ENCODE data around the gene AMACR. TPM values are rescaled to one million over a fixed set of nuclear protein-coding genes. Genes with fewer than 3 reads are reported as not detected.

The AMACR gene
- polyA plus RNA-seq (2012; ENCODE audit: low read depth, missing spikeins) = 5.8 TPM

- FAIRE-seq = peak; percentile 84
- DNase-seq (ENCODE audit: insufficient read length, low spot score) = peak; percentile 88
- TF ChIP-seq TAF1 (IDR thresholded peaks at IDR 0.05; ENCODE audit: low read depth, low read length) (peak; percentile 78), PAX5 (IDR thresholded peaks at IDR 0.05; ENCODE audit: insufficient read depth, low read length, severe bottlenecking) (no peak), POLR2A (IDR thresholded peaks at IDR 0.05; ENCODE audit: low read depth, low read length) (peak; percentile 79), SPI1 (IDR thresholded peaks at IDR 0.05; ENCODE audit: low read depth, low read length) (no peak), POU2F2 (IDR thresholded peaks at IDR 0.05; ENCODE audit: low read depth, low read length) (peak; percentile 26; the same call in 1 of the 2 replicates), POLR2AphosphoS5 (IDR thresholded peaks at IDR 0.05; ENCODE audit: low read depth, low read length) (peak; percentile 70)
These were observed at the start of gene AMACR for GRCh38 chr5:34007621-34008600. AMACR (minus strand) TSS chr5:34008050; CDS start chr5:34008019, 31 bp downstream.

GRCh38 chr5:34057569-34057968 is 49.7 kb upstream of the AMACR start:
- DNase-seq (ENCODE audit: insufficient read length, low spot score) = no peak

GRCh38 chr5:34057118-34057517 is 49.3 kb upstream of the AMACR start:
- DNase-seq (ENCODE audit: insufficient read length, low spot score) (no peak), FAIRE-seq (no peak)
- TF ChIP-seq SPI1 (IDR thresholded peaks at IDR 0.05; ENCODE audit: low read depth, low read length) (no peak), PAX5 (IDR thresholded peaks at IDR 0.05; ENCODE audit: insufficient read depth, low read length, severe bottlenecking) (no peak), POLR2AphosphoS5 (IDR thresholded peaks at IDR 0.05; ENCODE audit: low read depth, low read length) (no peak), POLR2A (IDR thresholded peaks at IDR 0.05; ENCODE audit: low read depth, low read length) (no peak)

More at GRCh38 chr5:34057569-34057968, 49.7 kb upstream of the AMACR start:
- TF ChIP-seq SPI1 (IDR thresholded peaks at IDR 0.05; ENCODE audit: low read depth, low read length) = no peak
- TF ChIP-seq TAF1 (IDR thresholded peaks at IDR 0.05; ENCODE audit: low read depth, low read length) = no peak
- TF ChIP-seq POLR2AphosphoS5 (IDR thresholded peaks at IDR 0.05; ENCODE audit: low read depth, low read length) = no peak
- TF ChIP-seq PAX5 (IDR thresholded peaks at IDR 0.05; ENCODE audit: insufficient read depth, low read length, severe bottlenecking) = no peak
- no peak for TF ChIP-seq POLR2A (IDR thresholded peaks at IDR 0.05; ENCODE audit: low read depth, low read length)
- no peak for TF ChIP-seq POU2F2 (IDR thresholded peaks at IDR 0.05; ENCODE audit: low read depth, low read length)
- no peak for FAIRE-seq

GRCh38 chr5:34055667-34056066 is 47.8 kb upstream of the AMACR start:
- no peak for FAIRE-seq

GRCh38 chr5:34054400-34054729 is 46.5 kb upstream of the AMACR start:
- TF ChIP-seq PAX5 (IDR thresholded peaks at IDR 0.05; ENCODE audit: insufficient read depth, low read length, severe bottlenecking) (no peak), POU2F2 (IDR thresholded peaks at IDR 0.05; ENCODE audit: low read depth, low read length) (no peak), TAF1 (IDR thresholded peaks at IDR 0.05; ENCODE audit: low read depth, low read length) (no peak), SPI1 (IDR thresholded peaks at IDR 0.05; ENCODE audit: low read depth, low read length) (no peak), POLR2A (IDR thresholded peaks at IDR 0.05; ENCODE audit: low read depth, low read length) (no peak), POLR2AphosphoS5 (IDR thresholded peaks at IDR 0.05; ENCODE audit: low read depth, low read length) (no peak)
- FAIRE-seq = no peak
- no peak for DNase-seq (ENCODE audit: insufficient read length, low spot score)

More at GRCh38 chr5:34055667-34056066, 47.8 kb upstream of the AMACR start:
- no peak for DNase-seq (ENCODE audit: insufficient read length, low spot score)
- TF ChIP-seq POLR2AphosphoS5 (IDR thresholded peaks at IDR 0.05; ENCODE audit: low read depth, low read length) = no peak
- TF ChIP-seq TAF1 (IDR thresholded peaks at IDR 0.05; ENCODE audit: low read depth, low read length) = no peak
- TF ChIP-seq POLR2A (IDR thresholded peaks at IDR 0.05; ENCODE audit: low read depth, low read length) = no peak
- TF ChIP-seq POU2F2 (IDR thresholded peaks at IDR 0.05; ENCODE audit: low read depth, low read length) = no peak
- no peak for TF ChIP-seq PAX5 (IDR thresholded peaks at IDR 0.05; ENCODE audit: insufficient read depth, low read length, severe bottlenecking)
- TF ChIP-seq SPI1 (IDR thresholded peaks at IDR 0.05; ENCODE audit: low read depth, low read length) = no peak

GRCh38 chr5:34053571-34054399 is 45.9 kb upstream of the AMACR start:
- FAIRE-seq (no peak), DNase-seq (ENCODE audit: insufficient read length, low spot score) (no peak)

GRCh38 chr5:34053133-34053532 is 45.3 kb upstream of the AMACR start:
- DNase-seq (ENCODE audit: insufficient read length, low spot score) = no peak
- no peak for TF ChIP-seq SPI1 (IDR thresholded peaks at IDR 0.05; ENCODE audit: low read depth, low read length)
- FAIRE-seq = no peak

More at GRCh38 chr5:34053571-34054399, 45.9 kb upstream of the AMACR start:
- TF ChIP-seq TAF1 (IDR thresholded peaks at IDR 0.05; ENCODE audit: low read depth, low read length) = no peak
- TF ChIP-seq POLR2A (IDR thresholded peaks at IDR 0.05; ENCODE audit: low read depth, low read length) = no peak
- no peak for TF ChIP-seq SPI1 (IDR thresholded peaks at IDR 0.05; ENCODE audit: low read depth, low read length)
- TF ChIP-seq PAX5 (IDR thresholded peaks at IDR 0.05; ENCODE audit: insufficient read depth, low read length, severe bottlenecking) = no peak
- no peak for TF ChIP-seq POLR2AphosphoS5 (IDR thresholded peaks at IDR 0.05; ENCODE audit: low read depth, low read length)
- TF ChIP-seq POU2F2 (IDR thresholded peaks at IDR 0.05; ENCODE audit: low read depth, low read length) = no peak

- TF ChIP-seq TAF1 (IDR thresholded peaks at IDR 0.05; ENCODE audit: low read depth, low read length) (no peak), PAX5 (IDR thresholded peaks at IDR 0.05; ENCODE audit: insufficient read depth, low read length, severe bottlenecking) (no peak), POU2F2 (IDR thresholded peaks at IDR 0.05; ENCODE audit: low read depth, low read length) (no peak), POLR2A (IDR thresholded peaks at IDR 0.05; ENCODE audit: low read depth, low read length) (no peak), POLR2AphosphoS5 (IDR thresholded peaks at IDR 0.05; ENCODE audit: low read depth, low read length) (no peak), SPI1 (IDR thresholded peaks at IDR 0.05; ENCODE audit: low read depth, low read length) (no peak)
- no peak for FAIRE-seq
These were observed 43.6 kb upstream of the AMACR start for GRCh38 chr5:34051374-34051980.

More at GRCh38 chr5:34051374-34051980, 43.6 kb upstream of the AMACR start:
- DNase-seq (ENCODE audit: insufficient read length, low spot score) = no peak

Data from GM12891 (cell line).